Panc1 (cell line): ENCODE measurements around the gene SC5D.

Experiments used
- CTCF ChIP-seq: fragments of 450-650 bp; IDR thresholded peaks from 2 replicates; pipeline ENCODE4 v1.5.1; 2017; ENCODE audit warnings: mild to moderate bottlenecking
- POLR2AphosphoS5 ChIP-seq: IDR thresholded peaks from 2 replicates; pipeline ENCODE4 v1.6.1; 2012; ENCODE audit warnings: mild to moderate bottlenecking, low read depth, low read length, moderate library complexity
- SIN3A ChIP-seq: IDR thresholded peaks from 2 replicates; pipeline ENCODE4 v1.6.1; 2012; ENCODE audit warnings: low read depth, mild to moderate bottlenecking, low read length, moderate library complexity, borderline replicate concordance; ENCODE audit not compliant: insufficient read depth
- TCF7L2 ChIP-seq: IDR thresholded peaks from 2 replicates; pipeline ENCODE4 v1.6.1; 2011; ENCODE audit warnings: mild to moderate bottlenecking, low read depth, low read length, inconsistent platforms

DNA sequence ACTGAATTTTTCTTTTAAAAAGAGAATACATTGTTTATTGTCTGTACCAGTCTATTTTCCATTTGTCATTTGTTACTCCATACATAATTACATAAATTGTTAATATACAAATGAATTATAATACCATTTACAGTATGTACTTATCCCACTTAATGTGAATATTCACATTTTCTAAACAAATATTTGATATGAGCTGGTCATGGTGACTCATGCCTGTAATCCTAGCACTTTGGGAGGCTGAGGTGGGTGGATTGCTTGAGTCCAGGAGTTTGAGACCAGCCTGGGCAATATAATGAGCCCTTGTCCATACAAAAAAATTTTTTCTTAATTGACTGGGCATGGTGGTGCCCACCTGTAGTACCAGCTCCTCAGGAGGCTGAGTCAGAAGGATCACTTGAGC, 6.8 kb downstream of the SC5D start:
- TF ChIP-seq CTCF (no peak), TCF7L2 (no peak), POLR2AphosphoS5 (no peak), SIN3A (no peak)
